Measurements from ENCODE around the gene VEPH1.

Gene VEPH1

DNA sequence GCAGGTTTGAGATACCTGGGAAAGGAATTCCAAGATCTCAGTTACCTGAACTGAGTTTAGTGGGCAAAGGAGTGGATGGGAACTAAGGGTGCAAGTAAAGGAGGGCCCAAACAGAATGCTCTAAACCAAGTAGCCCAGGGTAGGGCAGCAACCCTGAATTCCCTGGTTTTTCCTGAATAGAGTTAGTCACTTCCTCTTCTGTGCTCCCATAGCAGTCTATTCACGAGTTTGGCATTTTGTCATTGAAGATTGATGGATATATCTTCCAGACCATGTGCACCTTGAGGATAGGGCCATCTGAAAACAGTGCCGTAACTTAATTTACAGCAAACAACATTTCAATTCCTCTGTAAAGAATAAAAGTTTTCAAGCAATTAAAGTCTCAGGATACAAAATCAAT, 85.1 kb downstream of the VEPH1 start:
- Histone ChIP-seq H3K27ac (replicated peaks) (no peak overlapping the region), H3K4me3 (replicated peaks; ENCODE audit: insufficient read depth, low read length) (no peak overlapping the region)
- DNase-seq (ENCODE audit: low read depth in 1 of 2, low spot score in 1 of 2): no peak

GRCh38 chr3:157417247-157417646, 86.0 kb downstream of the VEPH1 start:
- no peak for DNase-seq (ENCODE audit: low read depth in 1 of 2, low spot score in 1 of 2)
- no peak overlapping the region for H3K27ac ChIP-seq (replicated peaks)

More for the DNA sequence above, 85.1 kb downstream of the VEPH1 start:
- no peaks in the 10 kb centered on the region for H3K27me3 ChIP-seq (ENCODE audit: insufficient read depth, poor library complexity, severe bottlenecking)
- TF ChIP-seq POLR2AphosphoS5 (IDR thresholded peaks at IDR 0.05; ENCODE audit: low read depth) (no peak), CTCF (IDR thresholded peaks at IDR 0.05; ENCODE audit: insufficient read depth, low read length) (no peak), GABPA (IDR thresholded peaks at IDR 0.05; ENCODE audit: low read depth) (no peak), SPI1 (IDR thresholded peaks at IDR 0.05; ENCODE audit: borderline replicate concordance, low read depth) (no peak)
- TF ChIP-seq, protein P1, sequence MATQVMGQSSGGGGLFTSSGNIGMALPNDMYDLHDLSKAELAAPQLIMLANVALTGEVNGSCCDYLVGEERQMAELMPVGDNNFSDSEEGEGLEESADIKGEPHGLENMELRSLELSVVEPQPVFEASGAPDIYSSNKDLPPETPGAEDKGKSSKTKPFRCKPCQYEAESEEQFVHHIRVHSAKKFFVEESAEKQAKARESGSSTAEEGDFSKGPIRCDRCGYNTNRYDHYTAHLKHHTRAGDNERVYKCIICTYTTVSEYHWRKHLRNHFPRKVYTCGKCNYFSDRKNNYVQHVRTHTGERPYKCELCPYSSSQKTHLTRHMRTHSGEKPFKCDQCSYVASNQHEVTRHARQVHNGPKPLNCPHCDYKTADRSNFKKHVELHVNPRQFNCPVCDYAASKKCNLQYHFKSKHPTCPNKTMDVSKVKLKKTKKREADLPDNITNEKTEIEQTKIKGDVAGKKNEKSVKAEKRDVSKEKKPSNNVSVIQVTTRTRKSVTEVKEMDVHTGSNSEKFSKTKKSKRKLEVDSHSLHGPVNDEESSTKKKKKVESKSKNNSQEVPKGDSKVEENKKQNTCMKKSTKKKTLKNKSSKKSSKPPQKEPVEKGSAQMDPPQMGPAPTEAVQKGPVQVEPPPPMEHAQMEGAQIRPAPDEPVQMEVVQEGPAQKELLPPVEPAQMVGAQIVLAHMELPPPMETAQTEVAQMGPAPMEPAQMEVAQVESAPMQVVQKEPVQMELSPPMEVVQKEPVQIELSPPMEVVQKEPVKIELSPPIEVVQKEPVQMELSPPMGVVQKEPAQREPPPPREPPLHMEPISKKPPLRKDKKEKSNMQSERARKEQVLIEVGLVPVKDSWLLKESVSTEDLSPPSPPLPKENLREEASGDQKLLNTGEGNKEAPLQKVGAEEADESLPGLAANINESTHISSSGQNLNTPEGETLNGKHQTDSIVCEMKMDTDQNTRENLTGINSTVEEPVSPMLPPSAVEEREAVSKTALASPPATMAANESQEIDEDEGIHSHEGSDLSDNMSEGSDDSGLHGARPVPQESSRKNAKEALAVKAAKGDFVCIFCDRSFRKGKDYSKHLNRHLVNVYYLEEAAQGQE (IDR thresholded peaks at IDR 0.05; ENCODE audit: insufficient replicate concordance, low read depth): no peak

GRCh38 chr3:157416347-157417087, 86.7 kb downstream of the VEPH1 start:
- TF ChIP-seq, protein P1 (IDR thresholded peaks at IDR 0.05; ENCODE audit: insufficient replicate concordance, low read depth): no peak
- TF ChIP-seq SPI1 (IDR thresholded peaks at IDR 0.05; ENCODE audit: borderline replicate concordance, low read depth): no peak
- TF ChIP-seq GABPA (IDR thresholded peaks at IDR 0.05; ENCODE audit: low read depth): no peak
- H3K4me3 ChIP-seq (replicated peaks; ENCODE audit: insufficient read depth, low read length): no peak overlapping the region
- no peak overlapping the region for H3K27ac ChIP-seq (replicated peaks)
- no peak for DNase-seq (ENCODE audit: low read depth in 1 of 2, low spot score in 1 of 2)
- no peaks in the 10 kb centered on the region for H3K27me3 ChIP-seq (ENCODE audit: insufficient read depth, poor library complexity, severe bottlenecking)

More at GRCh38 chr3:157417247-157417646, 86.0 kb downstream of the VEPH1 start:
- Histone ChIP-seq H3K27me3 (ENCODE audit: insufficient read depth, poor library complexity, severe bottlenecking) (no peaks in the 10 kb centered on the region), H3K4me3 (replicated peaks; ENCODE audit: insufficient read depth, low read length) (no peak overlapping the region)
- TF ChIP-seq POLR2AphosphoS5 (IDR thresholded peaks at IDR 0.05; ENCODE audit: low read depth): no peak
- TF ChIP-seq, protein P1 (IDR thresholded peaks at IDR 0.05; ENCODE audit: insufficient replicate concordance, low read depth): no peak

GRCh38 chr3:157414861-157415260, 88.4 kb downstream of the VEPH1 start:
- Histone ChIP-seq H3K27ac (replicated peaks) (no peak overlapping the region), H3K27me3 (ENCODE audit: insufficient read depth, poor library complexity, severe bottlenecking) (no peaks in the 10 kb centered on the region), H3K4me3 (replicated peaks; ENCODE audit: insufficient read depth, low read length) (no peak overlapping the region)
- no peak for DNase-seq (ENCODE audit: low read depth in 1 of 2, low spot score in 1 of 2)
- TF ChIP-seq, protein P1 (IDR thresholded peaks at IDR 0.05; ENCODE audit: insufficient replicate concordance, low read depth): no peak
- TF ChIP-seq POLR2AphosphoS5 (IDR thresholded peaks at IDR 0.05; ENCODE audit: low read depth) (no peak), CTCF (IDR thresholded peaks at IDR 0.05; ENCODE audit: insufficient read depth, low read length) (no peak), GABPA (IDR thresholded peaks at IDR 0.05; ENCODE audit: low read depth) (no peak)
